CD4-positive, alpha-beta T cell treated with Interleukin-17A for 4 hours (primary cell): ENCODE results near the gene PIGZ.

Experiments used
- DNase-seq: peaks from one replicate; pipeline ENCODE4 v3.0.0-alpha.2; 2020; ENCODE audit warnings: mixed read lengths

The PIGZ gene

GRCh38 chr3:196981657-196982056 lies 13.0 kb upstream of the PIGZ start:
- no peak for DNase-seq

- DNase-seq: no peak
Measured at GRCh38 chr3:196979545-196979944, 10.9 kb upstream of the PIGZ start.

- no peak for DNase-seq
Measured at GRCh38 chr3:196976941-196977340, 8.3 kb upstream of the PIGZ start.

DNA sequence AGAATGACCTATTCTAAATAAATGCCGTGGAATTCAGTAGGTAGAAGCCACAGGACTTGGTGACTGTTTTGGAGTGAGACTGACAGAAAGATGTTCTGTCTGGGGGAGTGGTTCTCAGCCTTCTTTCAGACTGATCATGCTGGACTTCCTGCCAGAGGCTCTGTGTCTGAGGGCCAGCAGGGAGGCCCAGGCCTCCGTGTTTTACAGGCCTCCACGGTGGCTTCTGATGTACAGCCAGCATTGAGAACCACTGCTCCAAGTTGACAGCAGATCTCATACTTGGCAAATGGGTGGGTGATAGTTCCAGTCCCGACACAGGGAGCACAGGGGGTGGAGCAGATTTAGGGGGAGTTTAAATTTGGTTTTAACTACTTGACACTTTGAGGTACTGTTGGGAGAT lies 6.7 kb upstream of the PIGZ start:
- DNase-seq: no peak

DNA sequence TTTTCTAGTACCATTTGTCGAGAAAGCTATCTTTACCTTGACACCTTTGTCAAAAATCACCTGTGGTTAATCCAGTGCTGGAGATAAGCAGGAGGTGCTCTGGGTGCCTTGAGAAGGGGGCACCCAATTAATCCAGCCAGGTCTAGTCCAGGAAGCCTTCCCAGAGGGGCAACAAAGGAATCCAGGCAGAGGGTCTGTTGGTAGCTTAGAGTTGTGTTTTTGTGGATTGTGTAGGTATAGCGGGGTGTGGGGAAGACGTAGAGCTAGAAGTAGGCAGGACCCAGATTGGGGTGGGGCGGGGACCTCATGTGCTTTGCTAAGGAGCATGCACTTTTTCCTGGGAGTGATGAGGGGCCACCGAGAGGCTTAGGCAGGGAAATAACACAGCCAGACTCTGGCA lies 6.0 kb upstream of the PIGZ start:
- no peak for DNase-seq

GRCh38 chr3:196971094-196971698 lies 2.6 kb upstream of the PIGZ start:
- no peak for DNase-seq

DNA sequence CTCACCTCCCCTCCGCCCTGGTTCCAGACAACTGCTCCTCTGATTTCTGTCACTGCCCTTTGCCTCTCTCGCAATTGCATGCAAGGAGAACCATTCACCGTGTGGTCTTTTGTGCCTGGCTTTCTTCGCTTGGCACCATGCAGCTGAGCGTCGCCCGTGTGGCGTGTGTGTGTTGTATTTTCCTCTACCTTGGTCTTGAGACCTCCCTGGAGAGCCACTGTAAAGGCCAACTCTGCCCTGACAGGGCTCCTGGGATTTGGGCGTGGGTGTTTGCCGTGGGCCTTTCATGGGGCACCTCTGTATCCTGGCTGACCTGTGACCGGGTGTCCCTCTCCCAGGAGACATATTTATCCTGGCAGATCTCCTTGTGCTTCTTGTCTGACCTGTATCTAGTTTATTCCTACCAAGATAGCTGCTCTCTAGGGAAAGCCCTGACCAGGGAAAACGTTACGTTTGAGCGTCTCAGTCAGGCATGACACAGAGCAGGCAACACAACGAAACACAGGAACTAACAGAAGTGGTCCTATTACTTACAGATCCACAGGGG lies 2.0 kb upstream of the PIGZ start:
- DNase-seq: no peak

DNA sequence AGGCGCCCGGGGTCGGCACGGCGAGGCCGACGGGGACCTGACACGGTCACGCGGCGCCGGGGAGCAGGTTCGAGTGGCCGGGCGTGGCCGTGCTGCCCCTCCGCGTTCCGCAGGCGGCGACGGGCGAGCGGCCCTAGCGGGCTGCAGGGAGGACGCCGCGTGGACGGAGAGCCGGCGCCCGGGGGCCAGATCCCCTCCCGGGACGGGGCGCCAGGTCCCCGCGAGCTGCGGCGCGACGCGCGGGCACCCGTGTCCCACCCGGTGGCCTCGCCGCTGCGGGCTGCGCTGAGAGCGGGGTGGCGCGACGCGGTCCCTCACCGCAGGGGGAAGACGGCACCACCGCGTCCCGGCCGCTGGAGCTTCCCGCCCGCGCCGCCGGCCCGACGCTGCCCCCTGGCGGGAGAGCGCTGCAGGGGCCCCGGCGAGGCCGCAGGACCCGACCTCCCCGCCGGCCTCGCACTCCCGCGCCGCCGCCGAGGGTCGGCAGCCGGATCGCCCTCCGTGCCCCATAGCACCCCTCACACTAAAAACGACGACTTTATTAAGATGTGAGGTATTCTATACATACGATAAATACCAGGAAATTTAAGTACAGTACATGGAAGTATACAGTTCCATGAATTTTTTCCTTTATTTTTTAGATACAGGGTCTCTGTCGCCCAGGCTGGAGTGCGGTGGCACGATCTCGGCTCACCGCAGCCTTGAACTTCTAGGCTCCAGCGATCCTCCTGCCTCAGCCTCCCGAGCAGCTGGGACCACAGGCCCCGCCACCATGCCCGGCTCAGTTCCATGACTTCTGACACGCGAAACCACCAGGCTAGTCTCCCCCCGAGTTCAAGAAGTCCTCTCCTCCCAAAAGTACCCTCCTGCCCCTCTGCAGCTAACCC lies 1.3 kb upstream of the PIGZ start:
- peak; percentile 80 for DNase-seq

DNA sequence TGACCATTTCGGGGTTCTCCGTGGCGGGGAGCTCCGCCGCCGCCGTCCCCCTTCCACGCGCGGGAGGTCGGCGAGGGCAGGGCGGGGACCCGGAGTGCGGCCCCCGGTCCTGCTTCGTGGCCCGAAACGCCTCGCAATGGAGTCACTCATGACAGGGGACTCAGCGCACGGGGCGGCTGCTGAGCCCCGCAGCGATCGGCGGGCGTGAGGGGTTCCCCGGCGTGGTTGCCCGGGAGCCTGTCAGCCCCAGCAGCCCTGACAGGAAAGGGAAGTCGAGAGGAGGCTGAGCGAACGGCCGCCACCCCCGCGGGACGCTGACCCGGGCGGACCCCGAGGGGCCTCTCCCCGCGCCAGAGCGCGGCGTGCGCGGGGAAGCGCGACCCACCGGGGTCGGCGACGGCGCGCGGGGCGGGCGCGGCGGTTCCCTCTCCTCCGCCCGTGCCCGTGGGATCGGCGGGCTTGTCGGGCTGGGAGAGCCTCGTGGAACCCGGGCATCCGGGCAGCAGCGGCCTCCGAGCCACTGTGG lies 564 bp upstream of the PIGZ start:
- peak; percentile 54 for DNase-seq

- no peak for DNase-seq
Measured at GRCh38 chr3:196967412-196968232, 1.0 kb downstream of the PIGZ start.

DNA sequence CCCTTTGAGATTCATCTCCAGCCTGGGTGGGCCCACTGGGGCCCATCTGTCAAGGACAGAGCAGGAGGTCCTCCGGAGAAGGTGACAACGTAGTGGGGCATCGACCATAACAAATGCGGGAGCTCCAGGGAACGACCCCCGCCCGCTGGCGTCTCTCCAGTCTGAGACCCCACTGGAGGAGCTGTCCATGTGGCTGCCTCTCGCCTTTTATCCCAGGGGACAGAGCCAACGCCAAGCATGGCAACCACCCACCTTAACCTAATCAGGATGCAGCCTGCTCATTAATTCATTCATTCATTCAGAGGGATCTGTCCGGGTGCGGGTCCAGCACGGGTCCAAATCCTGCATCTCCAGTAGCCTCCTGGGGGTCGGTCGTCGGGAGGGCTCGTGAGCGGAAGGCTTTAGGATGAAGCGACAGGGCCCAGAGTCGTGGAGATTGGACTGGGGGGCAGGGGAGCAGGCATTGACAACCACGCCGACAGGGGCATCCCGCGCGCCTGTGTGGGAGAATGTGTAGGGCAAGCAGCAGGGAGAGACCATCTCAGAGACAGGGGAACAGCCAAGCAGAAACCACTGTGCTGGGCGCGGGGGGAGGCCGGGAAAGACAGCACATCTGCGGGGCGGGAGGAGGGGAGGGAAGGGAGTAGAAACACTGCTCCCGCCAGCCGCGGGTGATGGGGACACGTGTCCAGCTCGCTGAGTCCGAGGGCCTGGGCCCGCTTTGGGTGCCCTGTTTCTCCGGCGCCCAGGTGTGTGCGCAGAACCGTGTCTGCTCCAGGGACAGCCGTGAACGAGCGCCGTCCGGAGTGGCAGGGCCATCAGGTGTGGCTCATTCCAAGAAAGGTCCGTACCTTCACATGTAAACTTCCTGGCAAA lies 1.9 kb downstream of the PIGZ start:
- DNase-seq: no peak

DNA sequence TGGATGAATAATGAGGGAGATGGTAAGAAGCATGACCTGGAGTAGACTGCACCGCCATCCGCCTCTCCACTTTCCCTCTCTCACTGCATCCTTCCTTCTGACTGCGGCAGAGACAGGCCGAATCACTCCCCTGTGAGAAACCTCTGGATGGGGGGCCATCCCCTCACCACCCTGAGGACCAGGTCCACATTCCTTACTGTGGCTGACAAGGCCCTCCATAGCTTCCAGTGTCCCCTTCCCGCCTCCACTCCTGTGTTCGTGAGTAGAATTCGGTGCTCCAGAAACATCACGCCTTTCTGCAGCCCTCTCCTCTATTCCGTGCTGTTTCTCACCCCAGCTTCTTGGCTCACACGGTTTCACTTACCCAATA lies 2.8 kb downstream of the PIGZ start:
- no peak for DNase-seq

DNA sequence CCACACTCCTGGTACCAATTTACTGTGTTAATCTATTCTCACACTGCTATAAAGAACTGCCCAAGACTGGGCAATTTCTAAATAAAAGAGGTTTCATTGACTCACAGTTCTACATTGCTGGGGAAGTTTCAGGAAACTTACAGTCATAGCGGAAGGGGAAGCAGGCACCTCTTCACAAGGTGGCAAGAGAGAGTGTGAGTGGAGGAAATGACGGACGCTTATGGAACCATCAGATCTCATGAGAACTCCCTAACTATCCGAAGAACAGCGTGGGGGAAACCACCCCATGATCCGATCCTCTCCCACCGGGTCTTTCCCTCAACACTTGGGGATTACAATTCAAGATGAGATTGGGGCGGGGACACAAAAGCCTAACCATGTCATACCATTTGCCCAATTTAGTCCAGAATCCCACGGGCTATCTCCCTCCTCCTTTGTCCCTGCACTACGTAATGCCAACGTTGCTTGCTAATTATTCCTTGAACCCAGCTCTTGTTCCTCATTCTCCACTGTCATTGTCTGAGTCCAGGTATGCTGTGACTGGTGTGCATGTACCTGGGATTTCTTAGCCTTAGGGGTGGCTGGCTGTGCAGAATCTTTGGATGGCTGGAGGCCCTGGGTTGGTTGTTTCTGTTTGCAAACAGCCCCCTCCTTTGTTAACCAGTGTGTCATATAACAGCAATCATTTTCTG lies 3.4 kb downstream of the PIGZ start:
- DNase-seq: no peak

DNA sequence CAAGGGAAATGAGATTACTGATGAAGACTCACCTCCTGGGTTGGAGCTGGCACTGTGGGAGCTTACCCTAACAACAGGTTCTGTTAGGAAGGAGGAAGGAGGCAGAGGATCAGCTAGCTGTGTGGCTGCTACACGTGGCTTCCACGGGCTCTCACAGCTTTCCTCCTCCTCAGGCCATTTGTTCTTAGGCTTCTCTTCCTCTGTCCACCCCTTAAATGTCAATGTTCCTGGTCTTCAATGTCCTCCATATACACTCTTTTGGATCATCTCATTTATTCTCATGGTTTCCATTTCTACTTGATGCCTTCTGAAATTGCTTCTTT lies 5.0 kb downstream of the PIGZ start:
- no peak for DNase-seq

DNA sequence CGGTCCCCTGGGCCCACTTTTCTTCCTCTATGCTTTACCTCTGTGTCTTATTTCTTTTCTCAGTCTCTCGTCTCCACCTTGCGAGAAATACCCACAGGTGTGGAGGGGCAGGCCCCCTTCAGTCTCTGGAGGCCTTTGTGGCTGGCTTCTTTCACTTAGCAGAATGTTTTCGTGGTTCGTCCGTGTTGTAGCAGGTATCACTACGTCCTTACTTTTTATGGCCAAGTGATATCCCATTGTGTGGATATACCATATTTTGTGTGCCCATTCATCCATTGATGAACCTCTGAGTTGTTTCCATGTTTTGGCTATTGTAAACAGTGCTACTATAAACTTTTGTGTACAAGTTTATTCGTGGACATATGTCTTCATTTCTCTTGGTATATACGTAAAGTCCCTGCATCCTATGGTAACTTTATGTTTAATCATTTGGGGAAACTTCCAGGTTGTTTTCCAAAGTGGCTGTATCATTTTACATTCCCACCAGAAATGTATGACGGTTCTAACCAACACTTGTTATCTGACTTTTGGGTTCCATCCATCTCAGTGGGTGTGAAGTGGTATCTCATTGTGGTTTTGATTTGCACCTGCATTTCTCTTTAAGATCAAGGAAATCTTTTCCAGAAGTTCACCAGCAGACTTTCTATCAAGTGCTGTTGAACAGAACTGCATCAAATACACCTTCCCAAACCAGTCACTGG lies 5.6 kb downstream of the PIGZ start:
- no peak for DNase-seq

GRCh38 chr3:196962108-196962929 lies 6.3 kb downstream of the PIGZ start:
- DNase-seq: no peak

- no peak for DNase-seq
Measured at GRCh38 chr3:196954832-196955231, 13.8 kb downstream of the PIGZ start.

DNA sequence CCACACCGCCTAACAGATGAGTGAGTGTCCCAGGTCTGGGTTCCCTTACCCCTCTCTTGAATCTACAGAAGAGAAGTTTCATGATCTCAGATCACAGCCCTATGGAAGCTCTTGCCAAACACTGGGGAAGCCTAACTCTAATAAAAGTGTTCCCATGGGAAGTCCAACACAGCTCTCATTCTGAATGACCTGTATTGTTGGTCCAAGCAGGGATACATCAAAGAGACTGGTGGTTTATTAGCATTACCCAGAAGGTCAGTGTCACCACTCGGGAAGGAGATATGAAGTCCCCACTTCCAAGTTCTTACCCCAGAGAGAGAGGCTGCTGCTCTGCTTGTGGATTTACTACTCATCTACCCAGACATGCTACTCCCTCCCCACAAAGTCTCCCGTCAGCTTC lies 17.3 kb downstream of the PIGZ start:
- no peak for DNase-seq

DNA sequence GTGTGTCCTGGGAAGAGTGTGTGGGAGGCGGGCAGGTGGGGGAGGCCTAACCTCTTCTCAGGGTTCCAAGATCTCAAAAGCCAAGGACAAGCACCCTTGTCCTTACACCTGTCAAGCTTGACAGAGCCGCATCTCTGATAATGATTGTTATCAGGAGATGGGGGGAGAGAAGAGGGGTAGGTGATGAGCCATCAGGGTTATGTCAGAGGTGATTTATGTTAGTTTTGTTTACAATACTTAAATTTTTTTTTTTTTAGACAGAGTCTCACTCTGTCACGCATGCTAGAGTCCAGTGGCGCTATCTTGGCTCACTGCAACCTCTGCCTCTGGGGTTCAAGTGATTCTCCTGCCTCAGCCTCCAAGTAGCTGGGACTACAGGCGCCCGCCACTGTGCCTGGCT lies 18.9 kb downstream of the PIGZ start:
- no peak for DNase-seq

GRCh38 chr3:196949285-196949619 lies 19.4 kb downstream of the PIGZ start:
- no peak for DNase-seq
